Measurements from ENCODE around the gene ACVR1.
"Not testable (repeated sequence)": the region's sequence is repeated elsewhere in the genome, so short reads cannot be mapped to it uniquely, and the experiment has no call there.

The ACVR1 gene

DNA sequence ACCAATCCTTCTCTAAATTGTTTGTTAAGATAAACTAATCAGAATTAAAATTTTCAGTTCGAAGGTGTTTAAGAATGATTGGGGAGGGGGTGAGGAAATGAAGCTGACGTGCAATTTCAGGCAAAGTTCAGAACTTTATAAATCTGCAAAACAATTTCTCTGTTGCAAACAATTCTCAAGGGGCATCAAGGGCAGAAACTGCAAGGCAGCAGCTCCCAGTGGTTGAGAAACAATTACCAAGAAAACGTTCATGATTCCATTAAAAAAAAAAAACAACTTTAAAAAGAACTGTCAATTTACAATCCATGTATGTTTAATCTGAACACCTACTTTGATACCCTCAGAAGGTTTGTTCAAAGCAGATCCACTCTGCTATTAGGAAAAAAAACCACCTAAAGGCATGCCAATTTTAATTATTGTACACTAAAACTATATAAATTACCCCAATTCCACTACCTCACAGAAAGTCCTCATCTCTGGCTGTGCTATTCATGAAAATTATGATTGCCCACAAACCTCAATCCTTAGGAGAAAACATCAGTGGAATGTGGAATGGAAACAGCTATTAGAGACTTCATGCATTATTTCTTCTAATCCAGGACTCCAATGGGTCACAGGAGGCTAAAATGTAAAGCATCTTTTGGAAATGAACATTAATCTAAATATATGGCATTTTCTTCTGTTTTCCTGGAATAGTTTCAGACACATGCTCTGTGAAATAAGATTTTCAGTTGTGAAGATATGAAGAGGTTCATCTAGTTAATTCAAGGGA is 127.6 kb downstream of the ACVR1 start:
- no peak for DNase-seq

DNA sequence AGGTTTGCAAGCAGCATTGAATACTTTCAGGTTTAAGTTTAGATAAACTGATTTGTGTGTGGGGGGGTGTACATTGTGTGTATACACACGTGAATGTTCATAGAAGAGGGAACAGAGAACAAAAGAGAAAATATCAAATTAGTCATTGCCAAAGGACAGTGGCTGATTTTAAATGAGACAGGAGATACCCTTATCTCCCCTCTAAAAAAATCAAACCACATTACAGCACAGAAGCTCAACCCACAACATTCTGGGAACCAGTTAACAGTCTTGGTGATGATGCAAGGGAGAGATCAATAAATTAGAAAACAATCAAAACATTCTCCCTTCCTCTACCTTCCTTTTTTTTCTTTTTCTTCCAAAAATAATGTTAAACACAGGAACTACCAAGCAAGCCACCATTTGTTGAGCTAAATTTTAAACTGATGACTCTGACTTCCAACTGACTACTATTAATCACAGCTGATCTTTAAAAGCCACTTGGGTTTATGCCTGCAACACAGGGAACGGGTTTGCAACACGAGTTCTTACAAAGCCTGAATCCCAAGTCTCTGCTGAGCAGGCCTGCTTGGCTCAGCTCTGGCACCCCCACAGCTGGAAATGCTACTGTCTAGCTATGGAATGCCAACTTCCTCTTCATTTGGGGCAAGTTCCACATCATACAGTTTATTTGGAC is 128.3 kb downstream of the ACVR1 start:
- no peak for DNase-seq

DNA sequence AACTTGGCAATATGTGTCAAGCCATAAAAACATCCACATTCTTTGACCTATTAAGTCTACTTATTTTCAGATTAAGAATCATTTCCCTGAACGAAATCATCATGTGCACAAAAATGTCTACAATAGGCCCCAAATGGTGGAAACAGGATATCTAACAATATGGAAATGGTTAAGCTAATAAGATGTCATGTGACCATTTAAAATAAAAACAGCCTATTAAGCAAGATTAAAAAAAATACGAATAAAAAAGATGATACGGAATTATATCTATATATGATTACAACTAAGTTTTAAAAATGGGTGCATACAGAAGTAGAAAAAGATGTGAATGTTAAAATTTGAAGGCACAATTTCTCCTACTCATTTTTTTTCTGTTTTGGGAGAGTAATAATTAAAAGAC is 128.8 kb downstream of the ACVR1 start:
- no peak for DNase-seq

DNA sequence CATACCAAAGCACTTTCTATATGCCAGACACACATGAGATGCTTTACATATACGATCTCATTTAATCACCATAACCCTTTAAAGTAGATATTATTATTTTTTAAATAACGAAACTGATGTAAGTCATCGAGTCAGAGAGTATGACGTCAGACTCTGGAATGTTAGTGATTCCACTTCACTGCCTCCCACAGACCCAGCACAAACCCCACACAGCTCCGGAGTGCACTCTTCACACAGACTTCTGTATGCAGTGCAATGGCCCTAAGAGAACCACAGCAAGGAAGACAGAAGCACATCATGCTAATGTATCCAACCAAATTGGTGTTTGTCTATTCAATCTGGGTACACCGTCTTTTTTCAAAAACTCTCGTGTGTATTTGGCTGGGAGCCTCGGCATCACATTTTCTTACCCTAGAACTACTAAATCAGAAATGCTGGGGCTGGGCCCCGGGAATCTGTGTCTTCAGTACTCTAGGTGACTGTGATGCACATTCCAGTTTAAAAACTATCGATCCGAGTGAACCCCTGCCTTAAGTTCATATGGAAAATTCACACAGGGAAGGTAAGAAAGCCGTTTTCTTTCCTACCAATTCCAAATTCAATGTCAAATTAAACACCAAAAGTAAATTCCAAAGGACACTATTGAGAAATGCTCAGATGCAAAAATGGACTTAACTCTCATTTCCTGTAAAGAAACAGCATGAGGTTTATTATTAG is 129.7 kb downstream of the ACVR1 start:
- no peak for DNase-seq

DNA sequence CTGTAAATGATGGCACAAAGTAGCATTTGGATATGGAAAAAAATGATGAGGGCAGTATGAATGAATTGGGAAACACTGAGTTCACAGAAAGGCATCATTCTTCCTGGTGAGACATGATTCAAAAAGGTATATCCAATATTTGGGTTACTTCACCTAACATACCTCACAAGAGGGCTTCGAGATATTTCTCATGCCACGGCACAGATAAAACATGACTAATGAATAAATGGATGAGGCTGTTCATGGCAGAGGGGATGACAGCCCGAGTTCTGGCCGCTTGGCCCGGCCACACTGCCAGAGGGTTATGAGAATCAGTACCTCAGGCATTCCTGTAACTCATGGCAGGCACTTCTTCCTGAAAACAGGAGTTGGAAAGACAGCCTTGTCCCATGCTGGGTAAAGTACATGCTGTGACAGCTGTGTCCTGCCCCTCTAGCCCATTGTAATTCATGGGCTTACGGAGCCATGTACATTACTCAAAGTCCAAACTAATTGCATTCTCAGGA is 131.5 kb downstream of the ACVR1 start:
- DNase-seq = no peak

DNA sequence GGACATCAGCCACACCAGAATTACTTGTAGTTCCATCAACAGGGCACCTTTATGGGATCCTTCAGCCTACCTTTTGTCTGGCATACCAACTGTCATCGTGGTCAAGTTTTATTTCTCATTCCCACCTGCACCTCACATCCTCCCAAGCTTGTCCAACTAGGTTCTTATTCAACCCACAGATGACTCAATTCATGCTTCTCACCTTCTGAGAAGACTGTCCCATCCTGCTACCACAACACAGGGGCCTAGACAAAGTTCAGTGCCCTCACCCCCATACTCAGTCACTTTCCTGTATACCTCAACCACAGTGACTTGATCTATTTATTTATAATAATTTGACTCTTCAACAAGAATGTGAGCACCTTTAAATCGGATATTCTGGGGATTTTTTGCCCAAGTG is 133.1 kb downstream of the ACVR1 start:
- no peak for DNase-seq

DNA sequence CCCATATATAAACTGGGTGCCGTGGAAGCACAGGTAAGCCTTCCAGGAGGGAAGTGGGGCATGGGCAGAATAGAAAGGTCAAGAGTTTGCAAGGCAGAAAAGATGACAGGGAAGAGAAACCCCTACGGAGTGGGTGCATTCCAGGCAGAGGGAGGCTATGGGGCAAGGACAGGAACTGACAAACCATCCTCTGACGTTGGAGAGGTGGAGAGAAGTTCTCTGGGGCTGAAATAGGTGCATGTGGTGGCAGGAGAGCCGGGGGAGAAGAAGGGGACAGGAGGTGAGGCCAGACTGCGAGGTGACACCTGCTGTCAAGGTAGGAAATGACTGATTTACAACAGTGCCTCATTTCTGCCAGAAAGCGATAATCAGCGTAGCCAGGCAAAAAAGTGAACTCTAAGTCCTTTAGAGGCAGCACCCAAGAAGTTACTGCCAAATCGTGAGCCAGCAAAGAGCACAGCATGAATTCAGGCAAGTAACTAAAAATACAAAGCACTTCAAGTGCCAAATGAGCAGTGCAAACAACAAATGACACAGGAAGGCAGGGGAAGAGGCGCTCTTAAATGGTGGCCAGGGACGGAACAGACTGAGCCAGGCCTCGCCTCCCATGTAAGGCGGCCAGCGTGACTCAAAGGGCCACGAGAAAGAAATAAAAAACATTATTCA is 134.2 kb downstream of the ACVR1 start:
- DNase-seq = no peak

DNA sequence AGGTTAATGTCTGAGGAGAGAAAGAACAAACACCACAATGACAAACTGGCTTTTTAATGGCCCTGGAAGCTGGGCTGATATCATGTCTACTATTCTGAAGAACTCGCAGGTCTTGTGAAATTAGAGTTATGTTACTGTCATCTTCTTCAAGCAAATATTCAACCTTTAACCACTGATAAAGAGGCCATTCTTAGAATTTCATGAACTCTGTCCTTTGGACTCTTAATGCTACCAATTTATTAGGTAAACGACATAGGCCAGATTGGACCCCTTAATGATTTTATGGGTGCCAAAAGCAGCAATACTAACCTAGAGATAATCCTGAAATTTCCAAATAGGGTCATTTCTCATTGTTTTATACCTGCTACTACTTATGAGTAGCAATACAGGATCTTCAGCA is 138.5 kb downstream of the ACVR1 start:
- DNase-seq = no peak

DNA sequence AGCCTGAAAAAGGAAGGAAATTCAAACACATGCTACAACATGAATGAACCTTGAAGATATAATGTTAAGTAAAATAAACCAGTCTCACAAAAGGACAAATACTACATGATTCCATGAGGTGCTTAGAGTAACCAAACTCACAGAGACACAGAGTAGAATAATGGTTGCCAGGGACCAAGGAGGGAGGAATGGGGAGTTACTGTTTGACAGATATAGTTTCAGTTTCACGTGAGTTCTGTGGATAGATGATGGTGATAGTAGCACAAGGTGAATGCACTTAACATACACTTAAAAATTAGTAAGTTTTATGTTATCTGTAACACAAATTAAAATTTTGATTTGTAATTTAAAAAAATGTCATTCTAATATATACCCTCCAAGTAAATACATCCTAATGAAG is 140.6 kb downstream of the ACVR1 start:
- no peak for DNase-seq

DNA sequence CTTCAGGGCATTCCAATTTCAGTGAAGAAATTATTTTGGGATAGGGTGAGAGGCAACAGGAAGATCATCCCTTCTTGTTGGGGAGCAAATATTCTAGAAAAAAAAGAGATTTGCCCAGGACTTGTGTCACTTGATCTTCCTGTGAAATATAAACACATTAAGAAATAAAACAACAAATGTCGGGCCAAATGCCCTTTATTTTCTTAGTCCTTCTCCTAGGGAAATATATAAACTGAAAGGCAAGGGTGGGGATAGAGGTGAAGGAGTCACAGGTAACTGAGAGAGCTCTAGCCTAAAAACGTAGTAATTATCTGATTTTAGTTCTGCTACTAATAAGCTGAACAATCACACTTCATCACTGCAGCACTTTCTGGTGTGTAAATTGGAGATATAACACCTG is 142.9 kb downstream of the ACVR1 start:
- no peak for DNase-seq

DNA sequence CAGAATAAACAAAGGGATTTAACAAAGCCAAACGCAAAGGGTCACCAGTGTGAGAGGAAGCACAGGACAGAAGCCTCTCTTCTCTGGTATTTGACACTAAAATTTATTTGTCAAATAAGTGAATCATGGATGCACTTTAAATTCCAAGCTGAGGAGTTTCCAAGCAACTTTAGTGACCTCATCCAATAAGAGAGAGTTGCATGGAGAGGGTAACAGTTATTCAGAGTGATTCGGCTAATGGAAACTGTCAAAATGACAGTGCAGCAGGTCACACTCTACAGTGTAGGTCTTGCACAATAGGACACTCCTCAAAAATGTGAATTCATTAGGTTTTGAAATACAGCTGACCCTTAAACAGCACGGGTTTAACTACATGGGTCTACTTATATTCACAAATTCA is 143.5 kb downstream of the ACVR1 start:
- no peak for DNase-seq

DNA sequence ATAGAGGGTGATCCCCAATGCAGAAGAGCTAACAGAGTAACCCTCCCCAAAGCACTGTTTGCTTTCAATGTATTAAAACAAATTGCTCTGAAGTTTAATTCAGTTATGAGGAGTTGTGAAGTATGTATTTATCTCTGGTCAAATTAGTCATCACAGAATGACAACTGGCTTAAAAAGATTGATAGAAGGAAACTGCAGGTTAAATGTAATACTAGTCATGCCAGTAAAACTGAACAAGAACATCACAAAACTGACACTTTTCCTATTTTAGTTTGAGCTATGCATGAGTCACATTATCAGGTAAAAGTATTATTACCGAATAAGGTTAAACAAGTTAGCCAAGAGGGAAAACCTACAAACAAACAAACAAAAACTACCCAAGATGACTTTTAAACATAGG is 148.4 kb downstream of the ACVR1 start:
- DNase-seq = no peak

DNA sequence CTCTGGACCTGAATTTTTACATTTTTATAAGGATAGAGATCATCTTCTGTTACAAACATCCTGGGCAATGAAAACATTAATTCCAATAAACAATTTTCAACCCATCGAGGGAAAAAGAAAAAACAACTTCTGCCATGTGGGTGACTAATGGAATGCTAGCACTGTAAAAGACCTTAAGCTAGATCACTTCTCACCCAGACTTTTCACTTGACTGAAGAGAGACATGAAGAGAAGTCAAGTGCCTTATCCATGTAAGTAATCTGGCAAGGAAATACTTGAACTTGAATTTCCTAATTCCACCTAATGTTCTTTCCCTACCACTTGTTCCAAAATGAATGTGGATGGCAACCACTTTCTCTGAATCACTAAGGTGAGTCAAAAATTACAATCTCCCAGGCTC is 149.2 kb downstream of the ACVR1 start:
- DNase-seq = no peak

DNA sequence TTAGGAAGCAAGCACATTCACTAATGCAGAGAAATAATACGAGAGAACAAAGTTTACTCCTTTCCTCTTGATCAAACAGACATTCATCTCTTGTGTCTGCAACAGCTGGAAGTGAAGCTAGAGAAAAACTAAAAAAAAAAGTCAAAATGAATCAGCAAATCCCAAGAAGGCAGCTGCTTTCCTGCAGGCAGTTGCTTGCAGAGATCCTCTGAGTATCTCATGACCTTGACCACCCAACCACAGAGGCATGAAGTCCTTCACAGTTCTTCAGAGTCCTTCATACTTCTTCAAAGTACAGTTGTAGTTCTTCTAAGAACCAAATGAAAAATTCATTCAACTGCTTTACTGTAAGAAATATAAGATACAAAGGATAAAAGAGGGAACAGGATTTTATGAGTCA is 150.3 kb downstream of the ACVR1 start:
- no peak for DNase-seq

DNA sequence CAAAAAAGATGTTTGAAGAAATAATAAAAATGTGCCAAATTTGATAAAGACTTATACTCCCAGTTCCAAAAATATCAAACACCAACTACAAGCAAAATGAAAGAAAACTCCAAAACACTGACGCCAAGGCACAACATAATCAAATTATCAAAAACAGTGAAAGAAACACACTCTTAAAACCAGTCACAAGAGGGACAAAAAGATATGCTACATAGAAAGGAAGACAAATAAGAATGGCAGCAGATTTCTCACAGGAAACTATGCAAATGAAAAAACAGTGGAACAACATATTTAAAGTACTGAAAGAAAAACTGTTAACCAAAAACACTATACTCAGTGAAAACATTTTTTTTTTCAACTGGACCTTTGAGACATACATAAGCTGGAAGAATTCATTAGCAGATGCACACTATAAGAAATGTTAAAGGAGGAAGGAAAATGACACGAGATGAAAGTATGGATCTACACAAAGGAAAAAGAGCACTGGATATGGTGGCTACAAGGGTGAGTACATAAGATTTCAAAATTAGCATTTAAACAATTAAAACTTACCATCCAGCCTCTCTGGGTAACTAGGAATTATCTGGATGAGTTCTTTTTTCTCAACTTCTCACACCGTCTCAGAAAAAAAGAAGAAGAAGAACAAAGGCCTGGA is 153.4 kb downstream of the ACVR1 start:
- DNase-seq = no peak

DNA sequence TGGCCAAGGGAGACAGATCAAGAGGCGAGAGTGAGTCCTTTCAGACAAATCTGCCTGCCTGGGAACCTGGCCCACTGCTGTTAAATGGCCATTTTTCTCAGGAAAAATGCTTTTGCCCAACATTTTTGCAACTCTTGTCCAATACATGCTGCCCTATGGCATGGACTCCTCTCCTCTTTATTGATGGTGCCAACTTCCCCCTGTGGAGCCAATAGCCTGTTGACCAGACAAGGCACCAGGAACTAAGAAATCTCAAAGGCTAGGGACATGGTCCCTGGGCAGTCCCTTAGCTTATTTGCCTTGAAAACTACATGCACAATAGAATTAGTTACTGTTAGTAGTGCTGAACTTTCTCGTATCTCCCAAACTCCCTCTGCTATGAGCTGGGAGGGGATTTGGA is 155.6 kb downstream of the ACVR1 start:
- no peak for DNase-seq

DNA sequence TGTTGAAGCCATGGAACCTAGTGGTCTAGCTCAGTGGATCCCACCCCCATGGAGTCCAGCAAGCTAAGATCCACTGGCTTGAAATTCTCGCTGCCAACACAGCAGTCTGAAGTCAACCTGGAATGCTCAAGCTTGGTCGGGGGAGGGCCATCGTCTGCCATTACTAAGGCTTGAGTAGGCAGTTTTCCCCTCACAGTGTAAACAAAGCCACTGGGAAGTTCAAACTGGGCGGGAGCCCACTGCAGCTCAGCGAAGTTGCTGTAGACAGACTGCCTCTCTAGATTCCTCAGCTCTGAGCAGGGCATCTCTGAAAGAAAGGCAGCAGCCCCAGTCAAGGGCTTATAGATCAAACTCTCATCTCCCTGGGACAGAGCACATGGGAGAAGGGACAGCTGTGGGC is 171.5 kb downstream of the ACVR1 start:
- DNase-seq = not testable (repeated sequence)

DNA sequence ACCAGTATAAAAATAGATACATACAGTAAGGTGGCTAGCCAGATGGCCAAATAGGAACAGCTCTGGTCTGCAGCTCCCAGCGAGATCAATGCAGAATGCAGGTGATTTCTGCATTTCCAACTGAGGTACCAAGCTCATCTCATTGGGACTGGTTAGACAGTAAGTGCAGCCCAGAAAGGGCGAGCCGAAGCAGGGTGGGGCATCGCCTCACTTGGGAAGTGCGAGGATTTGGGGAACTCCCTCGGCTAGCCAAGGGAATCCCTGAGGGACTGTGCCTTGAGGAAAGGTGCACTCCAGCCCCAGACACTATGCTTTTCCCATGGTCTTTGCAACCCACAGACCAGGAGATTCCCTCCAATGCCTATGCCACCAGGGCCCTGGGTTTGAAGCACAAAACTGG is 172.0 kb downstream of the ACVR1 start:
- DNase-seq = not testable (repeated sequence)

DNA sequence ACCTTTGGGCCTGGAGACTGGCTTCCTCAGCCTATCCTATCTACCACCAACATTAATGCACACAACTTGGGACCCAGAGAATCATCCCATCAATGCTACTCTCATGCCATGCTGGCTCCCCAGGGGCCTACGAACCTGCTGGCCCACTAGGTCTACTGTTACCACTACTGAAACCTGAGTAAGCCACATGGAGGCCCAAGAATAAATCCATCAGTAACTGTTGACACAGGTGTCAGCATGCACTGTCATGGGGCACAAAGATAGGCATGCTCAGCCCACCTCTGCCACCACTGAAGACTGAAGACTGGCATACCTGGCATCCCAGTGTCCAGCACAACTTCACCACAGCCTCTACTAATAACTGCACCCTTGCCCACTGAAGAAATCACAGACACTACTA is 176.3 kb downstream of the ACVR1 start:
- no peak for DNase-seq

DNA sequence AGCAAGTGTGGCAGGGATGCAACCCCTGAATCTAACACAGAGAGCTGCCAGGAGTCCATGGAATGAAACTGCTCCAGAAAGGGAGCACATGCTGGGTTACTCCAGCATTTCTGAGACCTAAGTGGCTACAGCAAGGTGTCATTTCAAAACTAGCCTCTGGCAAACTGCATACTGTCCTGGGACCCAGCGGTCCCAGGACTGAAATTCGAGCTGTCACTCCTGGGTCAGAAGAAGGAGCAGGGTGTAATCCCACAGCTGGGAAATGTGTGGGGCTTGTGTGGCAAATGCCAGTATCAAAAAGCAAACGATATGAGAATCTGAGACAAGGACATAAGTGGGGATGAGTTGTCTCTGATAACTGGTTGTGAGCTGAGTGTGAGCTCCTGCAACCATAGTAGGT is 177.1 kb downstream of the ACVR1 start:
- no peak for DNase-seq

DNA sequence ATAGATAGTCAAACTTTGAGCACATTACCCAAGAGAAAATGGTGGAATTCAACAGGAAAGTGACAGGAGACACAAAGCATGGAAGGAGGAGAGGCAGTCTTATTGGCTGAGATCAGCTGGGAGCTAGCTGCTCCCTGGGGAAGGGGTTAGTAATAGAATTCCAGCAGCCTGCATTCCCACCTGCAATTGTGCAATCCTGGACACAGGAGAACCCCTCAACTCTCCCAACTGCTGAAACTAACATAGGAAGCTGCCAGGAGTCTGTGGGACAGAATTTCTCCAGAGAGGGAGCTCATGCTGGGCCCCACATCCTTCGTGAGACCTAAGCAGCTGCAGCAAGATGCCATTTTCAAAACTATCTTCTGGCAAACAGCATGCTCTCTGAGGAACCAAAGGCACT is 177.7 kb downstream of the ACVR1 start:
- no peak for DNase-seq

DNA sequence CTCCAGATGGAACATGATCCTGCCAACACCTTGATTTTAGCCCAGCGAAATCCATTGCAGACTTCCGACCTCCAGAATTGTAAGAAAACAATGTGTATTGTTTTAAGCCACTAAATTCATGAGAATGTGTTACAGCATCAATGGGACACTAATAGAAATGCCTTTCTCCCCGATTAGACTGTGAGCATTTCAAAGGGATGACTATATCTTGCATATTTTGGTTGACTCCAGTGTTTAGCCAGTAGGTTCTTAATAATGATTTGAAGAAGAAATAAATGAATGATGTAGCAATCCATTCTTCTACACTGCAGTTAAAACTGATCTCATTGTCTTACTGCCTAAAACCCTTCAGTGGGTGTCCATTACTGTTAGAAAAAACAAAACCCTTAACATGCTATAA is 180.1 kb downstream of the ACVR1 start:
- DNase-seq = no peak

DNA sequence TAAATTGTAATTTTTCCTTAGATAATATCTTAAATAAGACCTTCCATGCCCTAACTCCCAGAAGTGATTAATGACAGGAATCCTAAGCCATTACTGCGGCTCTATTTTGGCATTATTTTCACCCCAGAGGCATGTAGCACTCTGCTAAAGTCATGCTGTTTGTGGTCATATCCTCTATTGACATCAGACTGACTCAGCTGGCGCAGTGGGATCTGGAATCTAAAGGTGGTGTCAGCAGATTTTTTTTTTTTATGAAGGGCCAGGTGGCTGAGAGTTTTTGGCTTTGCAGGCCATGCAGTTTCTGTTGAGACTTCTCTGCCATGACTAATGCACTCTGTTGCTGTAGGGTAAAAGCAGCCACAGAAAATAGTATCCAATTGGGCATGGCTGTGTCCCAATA is 183.4 kb downstream of the ACVR1 start:
- no peak for DNase-seq

Measured in activated naive CD4-positive, alpha-beta T cell (primary cell).